HG03521 (cell line): ENCODE results near the gene SLC8A2.

Source experiments
- ATAC-seq: cut with Tn5 transposase; IDR thresholded peaks from one replicate; pipeline ENCODE4 v1.9.1; 2021; ENCODE audit warnings: mild to moderate bottlenecking, moderate library complexity; ENCODE audit not compliant: unreplicated experiment

The SLC8A2 gene

GRCh38 chr19:47505506-47505905 is 33.8 kb upstream of the SLC8A2 start:
- no peak for ATAC-seq

DNA sequence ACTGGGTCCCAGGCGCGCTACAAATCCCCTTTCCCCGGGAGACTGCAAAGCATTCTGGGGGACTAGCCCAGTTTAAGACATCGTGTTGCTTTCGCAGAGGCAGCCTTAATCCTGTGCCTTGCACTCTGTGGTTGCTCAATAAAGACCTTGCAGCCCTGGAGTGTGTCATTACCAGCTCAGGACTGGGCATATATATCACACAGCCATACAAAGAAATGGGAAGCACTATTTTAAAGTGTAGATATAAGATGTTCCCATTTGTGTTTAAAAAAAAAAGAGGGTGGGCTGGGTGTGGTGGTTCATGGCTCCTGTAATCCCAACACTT is 32.1 kb upstream of the SLC8A2 start:
- ATAC-seq: no peak

DNA sequence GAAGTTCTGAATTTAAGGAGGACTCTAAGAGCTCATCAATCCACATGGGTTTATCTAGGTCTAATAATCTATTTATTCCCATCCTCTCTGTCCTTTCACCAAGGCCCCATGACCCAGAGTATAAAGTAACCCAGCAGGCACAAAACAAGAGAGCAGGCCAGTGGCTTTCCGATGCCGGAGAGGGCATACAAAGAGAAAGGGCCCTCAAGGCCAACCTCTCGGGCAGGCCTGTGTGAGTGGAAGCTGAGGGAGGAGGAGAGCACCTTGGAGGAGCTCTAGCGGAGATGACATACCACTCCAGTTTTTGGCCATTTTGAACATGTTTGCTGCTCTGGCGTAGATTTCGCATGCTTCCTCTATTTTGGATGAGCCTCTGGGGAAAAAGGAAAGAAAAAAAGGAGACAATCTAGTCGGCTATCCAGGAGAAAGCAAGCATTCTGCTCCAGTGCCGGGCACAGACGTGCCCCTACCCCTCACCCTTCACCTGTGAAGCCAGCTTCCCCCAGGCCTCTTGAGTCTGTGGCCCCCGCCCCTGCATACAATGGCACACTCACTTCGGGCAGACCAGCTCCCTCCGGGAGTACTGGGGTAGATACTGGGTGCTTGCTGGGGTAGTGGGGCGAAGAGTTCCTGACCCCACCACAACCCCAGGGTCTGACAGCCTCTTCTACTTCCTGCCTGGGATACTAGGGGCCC is 31.6 kb upstream of the SLC8A2 start:
- ATAC-seq: no peak

- ATAC-seq: no peak
These were observed 28.5 kb upstream of the SLC8A2 start for GRCh38 chr19:47499863-47500830.

- no peak for ATAC-seq
These were observed 27.7 kb upstream of the SLC8A2 start for GRCh38 chr19:47499371-47499770.

DNA sequence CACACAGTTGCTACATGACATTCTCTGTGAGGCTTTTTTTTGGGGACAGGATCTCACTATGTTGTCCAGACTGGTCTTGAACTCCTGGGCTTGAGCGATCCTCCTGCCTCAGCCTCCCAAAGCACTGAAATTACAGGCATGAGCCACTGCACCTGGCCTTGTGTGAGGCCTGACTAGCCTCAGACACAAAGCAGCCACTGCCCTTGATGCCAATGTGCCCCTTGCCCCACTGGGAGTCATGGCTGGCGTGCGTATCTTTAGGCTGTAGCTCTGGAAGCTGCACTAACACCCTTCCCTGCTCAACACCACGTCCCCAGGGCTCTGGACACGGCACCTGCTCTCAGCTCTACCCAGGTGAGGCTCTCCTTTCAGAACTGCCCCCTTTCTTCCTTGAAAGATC is 26.9 kb upstream of the SLC8A2 start:
- ATAC-seq: no peak

DNA sequence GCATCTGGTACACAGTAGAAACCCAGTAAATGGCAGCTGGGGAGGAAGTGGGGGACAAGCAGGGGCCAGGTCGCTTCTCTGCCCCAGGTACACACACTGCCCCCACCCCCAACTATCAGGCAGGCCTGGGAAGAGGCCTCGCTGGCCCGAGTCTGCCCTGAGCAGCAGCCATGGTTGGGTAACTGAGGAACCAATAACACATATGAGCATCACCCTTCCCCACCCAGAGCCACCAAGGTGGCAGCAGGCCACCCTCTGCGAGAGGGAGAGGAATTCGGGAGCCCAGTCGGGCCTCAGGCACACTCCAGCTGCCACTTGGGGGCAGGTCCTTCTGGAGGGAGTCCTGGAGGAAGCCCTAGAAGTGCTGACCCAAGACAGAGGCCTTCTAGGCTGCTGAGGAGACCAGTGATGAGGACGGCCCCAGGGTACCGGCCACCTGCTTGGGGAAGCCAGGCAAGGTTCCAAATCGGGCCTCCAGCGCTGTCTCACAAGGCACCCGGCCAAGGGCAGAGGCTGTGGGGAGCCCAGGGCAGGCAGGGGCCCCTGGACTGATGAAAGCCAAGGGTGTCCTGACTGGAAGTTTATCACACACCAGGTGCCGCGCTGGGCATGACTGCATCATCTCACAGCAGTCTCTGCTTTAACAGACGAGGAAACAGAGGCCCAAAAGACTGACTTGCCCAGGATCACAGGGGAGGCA is 26.3 kb upstream of the SLC8A2 start:
- no peak for ATAC-seq

- ATAC-seq: no peak
These were observed 25.5 kb upstream of the SLC8A2 start for GRCh38 chr19:47497050-47497766.

GRCh38 chr19:47495478-47496372 is 24.0 kb upstream of the SLC8A2 start:
- ATAC-seq: no peak

- no peak for ATAC-seq
These were observed 23.0 kb upstream of the SLC8A2 start for GRCh38 chr19:47494729-47495128.

- no peak for ATAC-seq
These were observed 22.5 kb upstream of the SLC8A2 start for GRCh38 chr19:47494211-47494547.

DNA sequence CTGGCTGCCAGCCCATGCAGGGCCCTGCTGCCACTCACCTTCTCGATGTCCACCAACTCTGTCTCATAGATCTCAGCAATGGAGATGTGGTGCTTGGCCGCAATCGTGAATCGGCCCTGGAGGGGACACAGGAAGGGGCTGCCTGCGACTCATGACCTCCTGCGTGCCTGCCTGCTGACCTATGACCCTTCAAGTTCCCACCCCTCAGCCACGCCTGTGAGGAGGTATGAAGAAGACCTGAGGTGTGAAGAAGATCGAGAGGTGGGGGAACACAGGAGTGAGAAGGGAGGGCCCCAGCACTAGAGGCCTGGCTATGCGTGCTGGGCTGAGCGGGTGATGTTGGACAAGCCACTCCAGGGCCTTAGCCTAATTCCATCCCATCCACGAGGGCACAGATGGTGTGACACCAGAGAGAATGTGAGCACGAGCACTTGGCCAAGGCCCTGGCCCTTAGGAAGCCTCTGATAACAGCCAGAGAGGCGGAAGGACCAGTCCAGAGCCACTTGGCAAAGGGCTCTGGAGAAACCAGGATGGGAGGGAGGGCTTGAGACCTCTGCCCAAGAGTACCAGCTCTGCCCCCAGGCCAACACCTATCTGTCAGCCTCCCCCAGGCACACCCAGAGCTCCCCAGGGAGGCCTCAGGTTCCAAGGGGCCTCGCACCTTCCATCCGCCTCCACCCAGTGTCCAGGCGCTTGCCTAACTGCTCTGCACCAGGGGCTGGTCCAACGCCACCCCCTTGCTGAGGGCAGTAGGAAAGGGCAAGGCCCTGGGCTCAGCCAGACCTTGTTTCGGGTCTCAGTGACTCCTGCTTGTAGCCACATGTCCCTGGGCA is 21.9 kb upstream of the SLC8A2 start:
- ATAC-seq: no peak

GRCh38 chr19:47492571-47493377 is 21.1 kb upstream of the SLC8A2 start:
- no peak for ATAC-seq

GRCh38 chr19:47492137-47492533 is 20.4 kb upstream of the SLC8A2 start:
- no peak for ATAC-seq

DNA sequence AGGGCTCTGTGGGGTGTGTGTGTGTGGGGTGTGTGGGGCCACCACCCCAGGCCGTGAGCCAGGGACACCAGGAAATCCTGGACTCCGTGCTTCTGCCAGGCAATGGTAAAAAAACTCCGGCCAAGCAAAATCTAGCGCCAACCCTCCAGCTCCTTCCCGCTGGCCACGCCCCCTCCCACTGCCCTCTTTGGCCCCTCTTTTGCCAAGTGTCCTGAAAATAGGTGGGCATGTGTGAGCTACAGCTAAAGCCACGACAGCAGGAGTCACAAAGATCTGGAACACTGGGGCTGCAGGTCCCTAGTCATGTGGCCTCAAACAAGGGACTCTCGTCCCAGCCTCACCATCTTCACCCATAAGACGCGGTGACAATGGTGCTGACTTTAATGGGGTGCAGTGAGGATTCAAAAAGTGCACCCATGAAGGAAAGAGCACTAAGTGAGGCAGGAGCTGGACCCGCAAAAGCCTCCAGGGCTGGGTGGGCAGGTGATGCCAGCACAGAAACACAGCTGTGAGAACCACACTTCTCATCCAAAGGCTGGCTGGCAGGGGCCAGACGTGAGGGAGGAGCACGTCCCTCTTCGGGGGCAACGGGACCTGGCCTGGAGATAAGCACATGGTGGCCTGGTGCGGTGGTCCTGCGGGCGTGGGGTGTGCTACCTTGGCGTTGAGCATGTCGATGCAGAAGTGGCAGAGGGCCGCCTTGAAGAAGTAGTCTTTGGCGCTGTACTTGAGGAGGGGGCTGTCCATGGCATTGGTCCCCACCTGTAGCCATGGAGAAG is 19.9 kb upstream of the SLC8A2 start:
- no peak for ATAC-seq

- ATAC-seq: no peak
These were observed 19.2 kb upstream of the SLC8A2 start for GRCh38 chr19:47490847-47491246.

GRCh38 chr19:47490031-47490430 is 18.3 kb upstream of the SLC8A2 start:
- ATAC-seq: no peak
